GM15510 (cell line): ENCODE measurements around the gene MYL10.

Experiments used
- POLR2A ChIP-seq: IDR thresholded peaks from 3 replicates; pipeline ENCODE4 v1.6.1; 2011; ENCODE audit warnings: borderline replicate concordance; ENCODE audit not compliant: insufficient read length; ENCODE audit errors: extremely low read depth

The MYL10 gene

DNA sequence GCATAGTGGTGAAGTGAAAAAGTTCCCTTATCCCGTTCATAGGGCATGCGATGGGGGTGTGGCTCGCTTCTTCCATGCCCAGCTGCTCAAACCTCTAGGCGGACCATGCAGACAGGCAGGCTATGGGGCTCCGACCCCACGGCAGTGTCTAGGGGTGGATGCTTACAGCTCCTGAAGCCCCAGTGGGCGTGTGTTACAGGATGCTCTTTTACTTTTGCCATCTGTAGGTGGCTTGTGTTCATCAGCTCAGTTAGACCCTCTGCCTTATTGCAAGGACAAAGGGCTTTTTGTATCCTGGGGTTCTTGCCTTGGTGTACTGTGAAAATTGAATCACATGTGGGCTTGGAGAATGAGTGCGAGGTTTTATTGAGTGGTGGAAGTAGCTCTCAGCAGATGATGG, at the start of gene MYL10:
Gene MYL10, minus strand, starts transcription at position 126 of the 400 bp plus-strand sequence. CDS start 178 bp downstream, outside the sequence.
- TF ChIP-seq POLR2A, result no peak

DNA sequence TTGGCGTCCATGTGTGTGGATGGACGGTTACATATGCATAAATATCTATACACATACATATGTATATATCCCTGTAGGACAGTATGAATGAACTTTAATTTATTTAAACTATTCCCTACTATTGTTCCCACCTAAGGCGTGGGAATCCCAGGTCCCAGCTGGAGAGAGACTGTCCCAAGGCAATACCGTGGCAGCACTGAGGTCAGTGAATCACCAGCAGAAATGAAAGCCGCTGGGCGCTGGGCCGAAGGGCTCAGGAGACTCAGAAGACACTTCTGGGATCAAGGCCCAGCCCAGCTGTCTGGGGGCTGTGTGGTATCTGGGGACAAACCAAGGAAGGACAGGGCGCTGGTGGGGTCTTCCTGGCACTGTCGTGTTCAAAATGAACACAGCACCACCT, 49.6 kb upstream of the MYL10 start:
- TF ChIP-seq POLR2A, result no peak

DNA sequence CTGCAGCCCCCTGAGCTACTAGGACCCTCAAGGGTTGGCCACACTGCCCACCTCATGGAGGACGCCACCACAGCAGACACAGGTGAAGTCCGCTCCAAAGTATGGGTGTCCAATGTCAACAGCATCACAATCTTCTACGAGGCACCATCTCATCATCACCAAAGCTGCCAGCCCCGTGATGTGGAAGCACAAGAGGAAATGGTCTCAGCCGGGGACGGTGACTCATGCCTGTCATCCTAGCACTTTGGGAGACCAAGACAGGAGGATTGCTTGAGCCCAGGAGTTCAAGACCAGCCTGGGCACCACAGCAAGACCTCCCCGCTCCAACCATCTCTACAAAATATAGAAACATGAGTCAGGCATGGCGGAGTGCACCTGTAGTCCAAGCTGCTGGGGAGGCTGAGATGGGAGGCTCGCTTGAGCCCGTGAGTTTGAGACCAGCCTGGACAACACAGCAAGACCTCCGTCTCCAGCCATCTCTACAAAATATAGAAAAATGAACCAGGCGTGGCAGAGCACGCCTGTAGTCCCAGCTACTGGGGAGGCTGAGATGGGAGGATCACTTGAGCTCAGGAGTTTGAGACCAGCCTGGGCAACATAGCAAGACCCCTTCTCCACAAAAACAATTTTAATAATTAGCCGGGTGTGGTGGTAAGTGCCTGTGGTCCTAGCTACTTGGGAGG, 48.8 kb upstream of the MYL10 start:
- no peak for TF ChIP-seq POLR2A

DNA sequence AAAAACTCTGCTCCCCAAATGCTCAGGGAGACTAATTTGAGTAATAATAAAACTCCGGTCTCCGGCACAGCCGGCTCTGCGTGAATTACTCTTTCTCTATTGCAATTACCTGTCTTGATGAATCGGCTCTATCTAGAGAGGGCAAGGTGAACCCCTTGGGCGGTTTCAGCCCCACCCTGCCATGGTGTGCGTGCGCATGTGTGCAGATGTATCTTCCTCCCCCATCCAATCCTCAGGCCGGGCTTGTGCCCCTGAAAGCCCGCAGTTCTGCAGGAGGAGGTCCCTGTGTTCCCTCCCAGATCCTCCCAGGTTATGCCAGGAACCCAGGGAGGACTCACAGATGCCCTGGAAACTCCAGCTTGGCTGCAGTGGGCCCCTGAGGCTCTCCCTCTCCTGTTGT, 48.3 kb upstream of the MYL10 start:
- TF ChIP-seq POLR2A, result no peak

DNA sequence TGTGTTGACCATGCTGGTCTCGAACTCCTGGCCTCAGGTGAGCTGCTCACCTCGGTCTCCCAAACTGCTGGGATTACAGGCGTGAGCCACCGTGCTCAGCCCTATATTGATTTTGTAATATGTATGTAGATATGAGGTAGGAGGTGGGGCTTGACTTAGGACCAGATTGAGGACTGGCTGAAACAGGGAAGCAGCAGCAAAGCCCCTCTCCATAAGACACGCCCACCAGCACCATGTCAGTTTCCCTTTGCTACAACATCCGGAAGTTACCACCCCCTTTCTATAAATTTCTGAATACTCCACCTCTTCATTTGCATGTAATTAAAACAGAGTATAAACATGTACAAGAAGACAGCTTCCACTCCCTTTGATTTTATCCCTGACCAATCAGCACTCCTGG, 47.9 kb upstream of the MYL10 start:
- no peak for TF ChIP-seq POLR2A

DNA sequence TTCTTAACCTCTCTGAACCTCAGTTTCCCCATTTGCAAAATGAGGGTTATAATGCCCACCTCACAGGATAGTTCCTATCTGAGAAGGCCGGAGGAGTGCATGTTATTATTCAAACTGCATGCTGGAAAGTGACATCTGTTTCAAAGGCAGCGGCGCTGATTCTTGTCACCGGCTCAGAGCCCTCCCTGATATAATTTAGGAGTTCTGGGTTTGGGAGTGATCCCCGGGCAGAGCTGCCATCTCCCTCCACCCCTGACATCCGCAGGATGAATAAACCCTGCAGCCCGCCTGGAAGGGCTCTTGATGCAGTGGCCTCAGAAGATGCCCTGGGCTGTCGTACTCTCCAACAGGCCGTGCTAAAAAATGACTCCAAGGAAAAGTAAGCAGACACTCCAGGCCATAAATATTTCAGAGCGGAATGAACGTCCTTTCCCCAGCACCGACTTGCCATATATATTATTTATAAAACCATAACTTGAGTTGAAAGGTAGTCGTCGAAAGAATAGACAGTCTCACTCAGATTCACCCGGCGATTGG, 47.0 kb upstream of the MYL10 start:
- no peak for TF ChIP-seq POLR2A

DNA sequence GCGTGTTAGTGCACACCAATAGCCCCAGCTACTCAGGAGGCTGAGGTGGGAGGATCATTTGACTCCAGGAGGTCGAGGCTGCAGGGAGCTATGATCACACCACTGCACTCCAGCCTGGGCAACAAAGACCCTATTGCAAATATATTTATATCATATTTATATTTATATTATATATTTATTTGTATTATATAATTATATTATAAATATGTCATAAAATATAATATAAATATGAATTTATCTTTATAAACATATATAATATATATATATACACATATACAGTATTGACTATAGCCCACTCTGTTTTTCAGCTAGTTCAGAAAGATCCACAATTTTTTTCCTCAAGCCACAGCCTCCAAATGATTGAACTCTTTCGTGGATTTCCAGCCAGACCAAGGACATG, 45.3 kb upstream of the MYL10 start:
- TF ChIP-seq POLR2A, result no peak

DNA sequence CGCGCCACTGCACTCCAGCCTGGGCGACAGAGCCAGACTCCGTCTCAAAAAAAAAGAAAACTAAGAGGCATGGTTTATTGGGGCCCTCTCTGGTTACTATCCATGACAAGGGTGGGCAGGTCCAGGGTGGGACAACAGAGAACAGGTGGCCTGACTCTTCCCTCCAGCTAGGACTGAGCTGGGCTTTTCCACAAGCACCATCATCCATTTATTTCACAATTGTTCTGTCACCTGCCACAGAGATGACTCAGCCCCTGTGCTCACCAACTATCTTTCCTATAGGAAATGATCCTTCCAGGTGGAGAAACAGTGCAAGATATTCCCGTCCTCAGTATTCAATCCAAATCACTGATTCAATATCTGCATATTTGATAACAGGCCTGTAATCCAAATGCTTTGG, 44.9 kb upstream of the MYL10 start:
- TF ChIP-seq POLR2A, result no peak

DNA sequence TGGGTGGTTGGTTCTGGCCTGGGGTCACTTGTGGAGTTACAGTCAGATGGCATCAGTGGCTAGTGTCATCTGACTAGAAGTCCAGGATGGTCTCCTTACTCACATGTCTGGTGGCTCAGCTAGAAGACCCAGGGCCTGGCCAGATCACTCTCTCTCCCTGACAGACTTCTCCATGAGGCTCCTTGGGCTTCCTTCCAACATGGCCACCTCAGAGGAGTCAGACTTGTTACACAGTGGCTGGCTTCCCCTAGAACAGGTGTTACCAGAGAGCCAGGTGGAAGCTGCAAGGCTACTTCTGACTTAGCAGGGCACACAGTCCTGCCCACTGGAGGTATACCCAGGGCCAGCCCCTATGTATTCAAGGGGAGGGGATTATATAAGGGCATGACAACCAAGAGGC, 44.2 kb upstream of the MYL10 start:
- TF ChIP-seq POLR2A, result no peak

DNA sequence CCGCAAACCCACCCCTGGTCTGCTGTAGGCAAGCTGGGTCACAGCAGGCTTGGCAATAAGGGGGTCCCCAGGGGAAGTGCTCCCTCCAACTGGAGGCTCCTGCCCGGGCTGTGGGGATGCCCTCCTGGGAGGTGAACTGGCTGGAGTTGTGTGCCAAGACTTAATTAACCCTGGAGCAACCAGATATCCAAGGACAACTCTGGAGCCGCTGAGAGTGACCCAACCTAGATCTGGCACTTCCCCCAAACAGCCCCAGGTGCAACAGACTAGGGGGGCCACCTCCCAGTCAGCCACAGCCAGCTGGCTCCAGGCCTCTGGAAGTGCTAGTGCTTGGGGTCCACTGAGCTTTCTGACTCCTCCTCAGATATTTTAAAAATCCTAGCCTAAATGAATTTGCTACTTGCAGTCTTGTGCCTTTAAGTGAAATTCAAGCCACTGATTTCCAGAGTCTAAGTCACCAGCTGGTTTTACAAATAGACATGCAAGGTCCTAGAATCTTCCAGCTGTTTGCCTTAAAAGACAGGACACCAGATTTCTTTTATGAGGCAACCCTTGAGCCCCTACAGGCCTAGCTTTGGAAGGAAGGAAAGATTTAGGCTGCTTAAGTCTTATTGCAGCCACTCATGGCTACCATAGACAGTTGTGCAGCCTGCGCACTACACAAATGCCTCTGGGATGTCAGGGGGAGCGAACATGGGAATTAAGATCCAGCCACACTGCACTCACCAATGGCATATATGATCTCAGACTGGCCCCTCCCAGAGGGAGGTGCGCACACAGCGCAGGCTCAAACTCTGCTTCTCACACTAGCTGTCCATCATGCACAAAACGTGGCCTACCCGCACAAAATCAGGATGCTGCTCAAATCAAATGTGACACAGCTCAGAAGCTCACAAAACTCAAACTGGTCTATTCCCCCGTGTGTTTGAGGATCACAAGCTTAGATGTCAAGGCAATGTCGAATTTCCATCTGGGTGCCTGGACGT, 42.6 kb upstream of the MYL10 start:
- TF ChIP-seq POLR2A, result no peak

DNA sequence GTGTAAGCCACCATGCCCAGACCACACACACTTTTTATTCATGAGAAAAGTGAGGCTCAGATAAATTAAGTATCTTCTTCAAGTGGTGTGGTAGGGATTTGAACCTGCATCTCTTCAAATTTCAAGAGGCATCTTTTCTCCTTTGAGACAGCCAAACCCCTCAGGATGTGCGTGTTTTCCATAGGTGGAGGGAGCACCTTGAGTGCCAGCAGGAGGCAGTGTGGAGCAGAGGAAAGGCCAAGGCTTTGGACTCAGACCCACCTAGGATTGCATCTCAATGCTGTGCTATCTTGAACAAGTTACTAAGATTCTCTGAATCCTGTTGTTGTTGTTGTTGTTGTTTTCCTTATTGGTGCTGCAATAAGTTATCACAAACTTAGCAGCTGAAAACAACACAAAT, 40.2 kb upstream of the MYL10 start:
- no peak for TF ChIP-seq POLR2A

DNA sequence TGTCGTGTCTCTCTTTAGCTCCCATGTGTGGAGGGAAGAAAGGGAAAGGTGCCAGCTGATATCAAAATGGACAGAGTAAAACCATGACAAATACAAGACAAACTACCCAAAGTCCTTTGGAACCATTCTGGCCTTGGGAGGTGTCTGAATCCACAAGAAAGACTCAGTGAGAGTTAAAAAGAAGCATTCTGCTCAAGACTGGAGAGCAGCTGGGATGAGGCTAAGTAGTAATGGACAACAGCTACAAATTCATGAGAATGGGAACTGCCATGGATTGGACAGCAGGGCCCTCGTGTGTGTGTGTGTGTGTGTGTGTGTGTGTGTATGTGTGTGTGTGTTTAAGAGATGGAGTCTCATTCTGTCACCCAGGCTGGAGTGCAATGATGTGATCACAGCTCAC, 39.6 kb upstream of the MYL10 start:
- TF ChIP-seq POLR2A, result no peak

DNA sequence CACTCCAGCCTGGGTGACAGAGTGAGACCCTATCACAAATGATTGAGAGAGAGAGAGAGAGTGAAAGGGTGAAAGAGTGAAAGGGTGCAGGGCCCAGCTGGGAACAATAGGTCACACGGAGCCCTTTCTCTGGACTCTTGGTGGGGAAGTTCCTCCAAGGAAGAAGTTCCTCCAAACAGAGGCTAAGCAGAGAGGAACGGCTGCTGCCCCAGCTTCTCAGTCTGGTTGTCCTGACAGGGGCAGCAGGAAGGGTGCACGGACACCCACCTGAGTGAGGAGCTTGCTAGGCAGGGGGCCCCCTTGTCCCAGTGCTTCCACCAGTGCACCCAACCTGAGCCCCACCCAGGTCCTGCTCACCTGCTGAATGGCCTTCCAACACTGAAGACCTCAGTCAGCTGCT, 38.8 kb upstream of the MYL10 start:
- no peak for TF ChIP-seq POLR2A

DNA sequence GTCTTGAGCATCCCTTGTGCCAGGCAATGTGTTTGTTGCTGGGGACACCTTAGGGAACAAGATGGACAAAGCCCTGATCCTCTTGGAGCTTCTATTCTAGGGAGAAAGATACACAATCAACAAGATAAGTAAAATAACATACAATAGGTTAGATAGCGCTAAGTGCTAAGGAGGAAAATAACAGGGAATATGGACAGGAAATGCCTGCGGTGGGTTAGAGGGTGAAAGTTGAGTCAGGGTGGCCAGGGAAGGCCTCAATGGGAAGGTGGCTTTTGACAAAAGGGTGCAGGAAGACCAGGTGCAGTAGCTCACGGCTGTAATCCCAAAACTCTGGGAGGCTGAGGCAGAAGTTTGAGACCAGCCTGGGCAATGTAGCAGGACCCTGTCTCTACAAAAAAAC, 38.3 kb upstream of the MYL10 start:
- no peak for TF ChIP-seq POLR2A

DNA sequence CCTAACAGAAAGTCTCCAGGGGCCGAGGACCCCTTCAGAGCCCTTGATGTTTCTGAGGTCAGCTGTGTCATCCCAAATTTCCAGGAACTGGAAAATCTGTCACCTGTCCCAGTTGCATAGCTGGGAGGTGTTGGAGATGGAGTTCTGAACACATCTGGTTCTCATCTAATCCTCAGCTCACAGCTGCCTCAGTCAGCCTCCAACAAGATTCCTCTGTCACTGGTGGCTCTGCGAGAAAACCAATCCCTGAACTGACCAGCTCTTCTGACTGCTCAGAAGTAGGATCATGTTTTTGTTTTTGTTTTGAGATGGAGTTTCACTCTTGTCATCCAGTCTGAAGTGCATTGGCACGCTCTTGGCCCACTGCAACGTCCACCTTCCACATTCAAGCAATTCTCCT, 37.6 kb upstream of the MYL10 start:
- no peak for TF ChIP-seq POLR2A
